ENCODE data around the gene PIAS4.

- TF ChIP-seq CTCF (IDR thresholded peaks at IDR 0.05 in 2 of 3, conservative IDR thresholded peaks at IDR 0.05 in 1 of 3; ENCODE audit: insufficient read depth in 2 of 3, low read depth in 1 of 3, low read length in 3 of 3) (no peak), POLR2A (conservative IDR thresholded peaks at IDR 0.05) (no peak)
Observed at GRCh38 chr19:4071610-4072009, 64.1 kb downstream of the PIAS4 start.
